Measurements from ENCODE around the gene HSPB3.
"Not testable (repeated sequence)": the region's sequence is repeated elsewhere in the genome, so short reads cannot be mapped to it uniquely, and the experiment has no call there.

HSPB3 gene

GRCh38 chr5:54455413-54456157 lies at the start of gene HSPB3:
TSS of gene HSPB3 (plus strand) at chr5:54455699. CDS start at chr5:54455790, 91 bp downstream.
- DNase-seq = no peak

DNA sequence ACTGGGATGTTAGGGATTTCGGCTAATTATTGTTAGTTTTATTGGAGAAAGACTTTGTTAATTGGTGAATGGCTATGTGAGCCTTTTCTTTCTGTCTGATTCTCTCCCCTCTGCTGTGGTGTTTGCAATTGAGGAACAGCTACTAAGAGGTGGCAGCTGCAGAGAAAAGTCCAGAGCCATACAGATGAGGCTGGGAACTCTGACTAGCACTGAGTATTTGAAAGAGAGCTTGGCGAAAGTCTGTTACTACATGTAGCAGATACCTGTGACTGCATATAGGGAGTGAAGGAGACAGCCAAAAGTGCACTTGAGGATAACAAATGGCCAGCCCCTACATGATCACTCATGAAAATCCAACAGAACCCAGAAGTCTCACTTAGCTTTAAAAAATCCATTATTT lies 44.3 kb upstream of the HSPB3 start:
- no peak for DNase-seq

GRCh38 chr5:54412913-54413312 lies 42.6 kb upstream of the HSPB3 start:
- no peak for DNase-seq

DNA sequence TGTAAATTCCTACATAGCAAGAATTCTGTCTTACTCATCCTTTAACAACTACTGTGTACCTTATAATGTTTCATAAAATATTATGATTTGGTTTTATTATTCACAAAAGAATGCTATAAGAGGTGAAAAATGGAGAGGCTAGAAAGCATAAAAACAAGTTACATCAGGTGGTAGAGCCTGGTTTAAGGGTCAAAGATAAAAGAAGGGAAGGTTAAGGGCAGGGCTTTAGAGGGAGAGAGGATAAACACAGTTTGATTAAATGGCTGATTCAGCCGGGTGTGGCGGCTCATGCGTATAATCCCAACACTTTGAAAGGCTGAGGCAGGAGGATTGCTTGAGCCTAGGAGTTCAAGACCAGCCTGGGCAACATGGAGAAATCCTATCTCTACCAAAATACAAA lies 40.4 kb upstream of the HSPB3 start:
- no peak for DNase-seq

DNA sequence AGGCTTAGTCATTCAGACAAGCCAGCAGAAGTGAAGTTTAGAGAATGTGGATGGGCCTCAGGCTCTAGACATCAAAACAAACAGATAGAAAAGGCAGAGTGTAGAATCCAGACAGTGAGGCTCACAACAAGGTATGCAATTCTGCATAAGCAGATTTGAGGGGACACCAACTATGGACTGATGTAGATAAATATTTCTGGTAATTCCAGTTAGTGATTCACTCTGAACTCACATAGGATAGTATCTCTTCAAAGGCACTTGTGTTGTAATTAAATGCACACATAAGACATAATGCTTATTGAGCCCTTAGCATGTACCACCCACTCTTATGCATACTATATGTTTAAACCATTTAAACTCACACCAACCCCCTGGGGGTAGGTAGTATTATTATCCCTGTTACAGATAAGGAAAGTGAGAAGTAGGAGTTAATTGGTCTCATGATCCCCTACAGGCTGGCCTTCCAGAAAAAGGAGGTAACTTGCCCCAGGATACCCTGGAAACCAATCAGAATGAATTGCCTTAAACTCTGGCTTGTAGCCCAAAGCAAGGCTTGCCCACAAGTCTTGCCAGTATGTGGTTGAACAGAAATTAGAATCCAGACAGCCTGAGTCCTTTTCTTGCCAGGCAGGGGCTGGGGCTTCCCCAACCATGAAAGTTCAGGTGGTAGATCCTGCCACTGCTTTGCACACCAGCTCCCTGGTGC lies 39.5 kb upstream of the HSPB3 start:
- no peak for DNase-seq

DNA sequence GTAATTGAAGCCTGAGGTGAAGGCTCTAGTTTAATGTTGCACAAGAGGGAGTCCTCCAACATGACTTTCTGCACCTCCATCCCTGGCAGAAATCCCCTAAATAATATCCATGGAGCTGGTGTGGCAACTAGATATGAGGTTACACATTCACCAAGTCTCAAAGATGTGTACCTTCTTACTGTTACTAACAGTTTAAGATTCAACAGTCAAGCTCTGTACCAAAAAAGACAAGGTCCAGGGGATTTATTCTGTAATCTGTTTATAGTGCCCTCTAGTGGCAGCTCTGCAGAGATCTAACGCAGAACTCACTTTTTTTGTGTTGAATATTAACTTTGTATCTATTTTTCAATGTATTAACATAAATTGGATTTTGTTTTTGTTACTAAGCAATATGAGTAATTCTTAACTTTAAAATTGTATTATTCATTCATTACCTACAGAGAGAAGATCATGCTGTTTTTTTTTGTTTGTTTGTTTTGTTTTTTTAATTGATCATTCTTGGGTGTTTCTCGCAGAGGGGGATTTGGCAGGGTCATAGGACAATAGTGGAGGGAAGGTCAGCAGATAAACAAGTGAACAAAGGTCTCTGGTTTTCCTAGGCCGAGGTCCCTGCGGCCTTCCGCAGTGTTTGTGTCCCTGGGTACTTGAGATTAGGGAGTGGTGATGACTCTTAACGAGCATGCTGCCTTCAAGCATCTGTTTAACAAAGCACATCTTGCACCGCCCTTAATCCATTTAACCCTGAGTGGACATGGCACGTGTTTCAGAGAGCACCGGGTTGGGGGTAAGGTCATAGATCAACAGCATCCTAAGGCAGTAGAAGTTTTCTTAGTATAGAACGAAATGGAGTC lies 35.7 kb upstream of the HSPB3 start:
- peak; percentile 16 for DNase-seq

GRCh38 chr5:54420511-54420910 lies 35.0 kb upstream of the HSPB3 start:
- DNase-seq = not testable (repeated sequence)

DNA sequence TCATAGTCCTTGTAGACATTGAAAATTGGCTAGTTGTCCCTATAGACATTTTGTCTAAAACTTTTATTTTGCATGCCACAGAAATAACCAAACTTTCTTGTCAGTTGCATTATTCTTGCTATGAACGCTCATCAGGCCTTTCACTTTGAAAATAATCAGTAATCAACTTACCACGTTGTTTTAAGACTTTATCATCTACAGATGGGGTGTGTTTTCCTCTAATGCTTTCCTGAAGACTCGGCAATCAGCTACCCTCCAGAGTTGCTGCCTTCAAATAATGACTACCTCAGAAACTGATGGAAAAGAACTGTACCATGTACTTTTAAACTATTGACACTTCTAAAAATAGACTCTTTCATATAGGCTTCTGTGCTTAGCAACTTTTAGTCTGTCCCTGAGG lies 33.5 kb upstream of the HSPB3 start:
- DNase-seq = no peak

- no peak for DNase-seq
Measured at GRCh38 chr5:54425258-54425657, 30.2 kb upstream of the HSPB3 start.

- no peak for DNase-seq
Measured at GRCh38 chr5:54426209-54426608, 29.3 kb upstream of the HSPB3 start.

DNA sequence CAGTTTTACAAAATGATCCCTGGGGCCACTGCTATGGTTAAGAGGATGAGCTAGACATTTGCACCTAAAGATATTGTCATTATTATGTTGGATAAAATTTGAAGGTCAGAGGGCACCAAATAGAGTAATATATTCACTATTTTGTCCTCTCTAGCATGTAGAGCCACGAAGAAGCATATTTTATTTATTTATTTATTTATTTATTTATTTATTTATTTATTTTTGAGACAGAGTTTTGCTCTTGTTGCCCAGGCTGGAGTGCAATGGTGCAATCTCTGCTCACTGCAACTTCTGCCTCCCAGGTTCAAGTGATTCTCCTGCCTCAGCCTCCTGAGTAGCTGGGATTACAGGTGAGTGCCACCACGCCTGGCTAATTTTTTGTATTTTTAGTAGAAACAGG lies 20.8 kb upstream of the HSPB3 start:
- not testable (repeated sequence) for DNase-seq

DNA sequence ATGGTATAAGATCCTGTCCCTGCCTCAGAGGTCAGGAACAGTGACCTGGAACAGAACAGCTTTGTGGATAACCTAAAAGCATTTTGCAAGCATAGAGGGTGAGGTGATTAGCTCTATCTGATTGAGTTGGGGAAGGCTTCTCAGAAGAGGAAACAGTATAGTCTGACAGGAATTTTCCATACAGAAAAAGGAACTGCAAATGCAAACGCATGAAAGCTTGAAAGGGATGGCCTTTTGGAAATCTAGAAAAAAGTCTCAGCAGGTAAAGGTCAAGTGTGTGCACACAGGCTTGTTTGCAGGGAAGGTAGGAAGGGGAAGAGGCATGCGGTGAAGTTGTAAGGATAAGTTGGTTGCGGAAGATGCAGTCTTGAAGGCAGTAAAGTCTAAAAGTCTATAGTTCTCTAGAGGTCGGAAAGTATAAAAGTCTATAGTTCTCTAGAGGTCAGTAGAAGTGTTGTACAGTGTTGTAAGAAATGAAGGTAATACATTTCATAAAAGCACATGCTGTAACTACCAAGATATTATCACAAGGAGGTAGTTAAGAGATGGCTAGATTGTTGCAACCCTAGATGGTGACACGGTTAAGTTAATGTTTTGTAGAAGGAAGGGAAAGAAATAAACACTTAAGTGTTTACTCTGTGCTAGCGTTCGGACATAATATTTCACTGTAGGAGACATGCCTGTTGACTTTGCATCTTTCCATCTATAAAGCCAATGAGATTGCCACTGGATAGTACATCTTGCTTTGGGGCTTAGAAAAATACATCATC lies 16.7 kb upstream of the HSPB3 start:
- DNase-seq = no peak

DNA sequence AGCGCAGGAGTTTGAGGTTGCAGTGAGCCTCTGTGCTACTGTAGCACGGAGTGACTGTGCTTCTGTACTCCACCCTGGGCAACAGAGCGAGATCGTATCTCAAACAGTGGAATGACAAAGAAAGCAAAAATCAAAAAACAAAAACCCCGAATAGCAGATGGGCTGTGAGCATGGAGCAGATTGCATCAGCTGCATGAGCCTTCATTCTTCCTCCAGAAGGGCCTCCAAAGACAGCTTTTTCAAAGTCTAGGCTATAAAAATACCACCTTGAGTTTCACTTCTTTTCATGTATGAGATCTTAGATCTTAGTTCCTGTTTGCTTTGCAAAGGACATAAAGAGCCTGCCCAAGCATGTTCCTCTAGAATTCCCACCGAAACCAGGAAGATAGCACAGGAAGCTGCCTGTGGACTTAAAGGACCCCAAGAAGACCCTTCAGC lies 15.0 kb upstream of the HSPB3 start:
- no peak for DNase-seq

- no peak for DNase-seq
Measured at GRCh38 chr5:54442271-54442670, 13.2 kb upstream of the HSPB3 start.

DNA sequence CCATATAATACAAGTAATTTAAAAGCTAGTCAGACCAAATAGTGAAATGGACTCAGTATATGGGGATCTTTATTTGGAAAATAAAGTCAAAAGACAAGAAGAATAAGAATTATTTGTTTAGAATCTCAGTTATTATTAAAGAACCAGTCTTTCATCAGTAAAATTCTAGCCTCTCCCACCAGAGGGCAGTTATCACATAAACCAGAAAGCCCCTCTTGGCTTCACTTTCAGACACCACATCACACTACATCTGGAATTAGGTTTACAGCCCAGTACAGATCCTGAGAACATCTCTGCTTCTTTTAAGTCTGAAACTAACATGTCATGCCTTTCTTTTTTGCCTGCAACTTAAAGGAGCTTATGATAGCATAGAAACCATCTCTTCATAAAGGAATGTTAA lies 12.2 kb upstream of the HSPB3 start:
- no peak for DNase-seq

DNA sequence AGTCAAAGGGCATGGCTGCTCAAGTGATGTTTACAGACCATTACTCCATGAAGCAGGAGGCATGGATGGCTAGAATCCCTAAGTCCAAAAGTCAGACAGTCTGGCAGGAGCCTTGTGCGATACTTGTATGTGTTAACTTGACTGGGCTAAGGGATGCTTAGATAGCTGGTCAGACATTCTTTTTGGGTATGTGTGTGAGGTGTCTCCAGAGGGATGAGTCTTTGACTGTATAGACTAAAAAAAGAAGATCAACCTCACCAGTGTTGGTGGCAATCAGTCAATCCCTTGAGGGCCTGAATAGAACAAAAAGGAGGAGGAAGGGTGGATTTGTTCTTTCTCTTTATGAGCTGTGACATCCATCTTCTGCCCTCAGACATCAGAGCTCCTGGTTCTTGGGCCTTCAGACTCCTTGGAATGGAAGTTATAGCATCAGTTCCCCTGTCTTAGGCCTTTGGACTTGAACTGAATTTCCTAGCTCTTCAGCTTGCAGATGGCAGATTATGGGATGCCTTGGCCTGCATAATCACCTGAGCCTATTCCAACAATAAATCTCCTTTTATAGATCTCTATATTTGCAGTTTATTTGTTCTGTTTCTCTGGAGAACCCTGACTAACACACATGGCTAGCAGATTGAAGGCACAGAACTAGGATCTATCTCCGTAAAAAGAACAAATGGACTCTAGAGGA lies 9.7 kb upstream of the HSPB3 start:
- DNase-seq = no peak

DNA sequence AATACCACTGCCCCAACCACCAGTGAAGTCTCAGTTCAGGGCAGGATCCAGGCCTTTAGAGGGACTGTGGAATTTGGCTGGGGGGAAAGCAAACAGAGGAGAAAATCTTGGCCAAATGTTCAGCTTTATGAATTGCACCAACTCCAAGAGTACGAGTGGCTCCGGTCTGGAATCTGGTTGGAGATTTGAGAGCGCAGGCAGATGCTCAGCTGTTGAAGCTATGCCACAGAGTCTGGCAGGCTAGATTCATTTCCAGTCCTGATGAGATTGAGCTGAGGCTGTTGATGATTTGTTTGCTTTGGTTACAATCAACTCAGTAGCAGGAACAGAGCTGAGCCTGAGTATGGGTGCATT lies 9.1 kb upstream of the HSPB3 start:
- no peak for DNase-seq

DNA sequence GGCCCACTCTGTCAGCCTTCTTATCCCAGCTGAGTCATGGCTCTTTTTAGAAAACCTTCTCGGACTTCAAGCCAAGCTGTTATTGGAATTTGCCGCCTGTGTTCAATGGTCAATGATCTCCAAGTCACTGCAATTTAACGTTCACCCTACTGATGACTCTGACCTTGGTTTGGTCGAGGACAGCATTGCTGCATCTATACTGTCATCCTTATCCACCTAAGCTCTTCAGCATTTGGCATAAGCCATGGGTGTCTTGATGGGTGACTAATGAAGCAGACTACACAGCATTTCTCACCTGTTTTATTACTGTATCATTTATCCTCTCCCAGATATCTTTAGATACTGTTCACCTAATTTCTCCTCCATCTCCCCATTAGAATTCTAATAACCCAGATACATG lies 5.6 kb upstream of the HSPB3 start:
- DNase-seq = no peak

DNA sequence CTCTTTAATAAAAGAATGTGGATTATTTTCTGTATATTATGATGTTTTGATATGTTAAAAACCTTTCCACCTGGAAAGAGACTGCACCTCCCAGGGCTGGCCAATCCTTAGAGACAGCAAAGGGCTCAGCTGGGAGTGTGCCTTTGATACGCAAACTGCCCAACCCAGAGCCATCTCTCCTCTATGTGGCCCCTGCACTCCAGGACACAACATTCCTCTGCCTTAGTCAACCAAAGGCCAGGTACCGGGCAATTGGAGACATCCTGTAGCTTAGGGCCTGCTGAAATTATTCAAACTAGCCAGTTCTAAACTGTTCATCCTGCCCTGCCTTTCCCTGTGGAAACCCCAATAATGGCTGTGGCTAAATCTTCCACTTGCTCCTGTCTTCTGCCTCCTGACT lies 5.0 kb upstream of the HSPB3 start:
- DNase-seq = no peak

DNA sequence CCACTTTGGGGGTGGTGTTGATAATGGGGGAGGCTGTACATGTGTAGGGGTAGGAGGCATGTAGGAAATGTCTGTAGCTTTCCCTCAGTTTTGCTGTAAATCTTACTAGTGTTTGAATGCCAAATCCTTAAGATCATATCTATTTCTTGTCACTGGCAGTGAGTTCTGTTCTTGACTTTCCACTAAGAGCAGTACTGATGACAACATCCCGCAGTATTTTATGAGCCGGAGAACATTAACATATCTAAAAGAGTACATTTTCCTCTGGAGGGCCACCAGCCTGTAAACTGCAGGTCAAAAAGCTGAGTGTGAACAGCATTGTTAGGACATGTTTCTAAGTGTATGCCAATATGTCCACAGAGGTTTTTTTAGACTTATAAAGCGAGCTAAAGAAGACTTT lies 2.5 kb upstream of the HSPB3 start:
- DNase-seq = no peak

DNA sequence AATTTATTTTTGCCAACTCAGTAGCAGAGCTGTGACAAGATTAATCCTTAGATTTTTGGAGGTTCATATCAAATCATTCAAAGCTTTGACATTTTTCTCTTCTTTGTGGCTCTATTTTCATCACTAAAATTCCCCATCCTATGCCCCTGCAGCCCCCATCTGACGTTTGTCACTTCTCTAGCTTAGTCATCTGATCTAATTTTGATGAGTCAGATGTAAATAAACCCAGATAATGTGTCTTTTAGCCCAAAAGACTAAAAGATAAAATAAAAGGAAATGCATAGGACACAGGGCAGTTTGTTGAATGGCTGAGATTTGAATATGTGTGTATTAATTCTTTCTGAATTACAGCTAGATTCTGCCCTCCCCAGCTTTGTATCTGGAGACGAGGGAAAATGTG lies 897 bp upstream of the HSPB3 start:
- DNase-seq = no peak

- DNase-seq = no peak
Measured at GRCh38 chr5:54457094-54457862, 1.8 kb downstream of the HSPB3 start.
